ENCODE results near the gene REC114. TPM values are rescaled to one million over a fixed set of nuclear protein-coding genes. Genes with fewer than 3 reads are reported as not detected.

The REC114 gene
- polyA plus RNA-seq, 1 experiment: not detected

GRCh38 chr15:73585871-73586654, 143.1 kb downstream of the REC114 start:
- H3K27me3 ChIP-seq (ENCODE audit: control insufficient read depth, insufficient read depth, low read length): no peaks in the 10 kb centered on the region
- H3K9me3 ChIP-seq (ENCODE audit: control insufficient read depth, insufficient read depth, low read length): no peaks in the 10 kb centered on the region
- CTCF ChIA-PET: interaction anchor here (1.2 to 1.4 kb wide), 2 partner anchors 49 to 50 kb away, joined by 3 to 5 read pairs; no protein-coding TSS in a partner anchor
- no peak for TF ChIP-seq CTCF (IDR thresholded peaks at IDR 0.05; ENCODE audit: low read depth, low read length)
- POLR2A ChIA-PET: no interaction called here
- H3K27ac ChIP-seq (ENCODE audit: low read depth, low read length): no peak overlapping the region
- no peak for DNase-seq (ENCODE audit: low read depth, low spot score)
- no peak overlapping the region for H3K4me3 ChIP-seq (ENCODE audit: low read depth, low read length)

- TF ChIP-seq CTCF (IDR thresholded peaks at IDR 0.05; ENCODE audit: low read depth, low read length): no peak
- Histone ChIP-seq H3K27ac (ENCODE audit: low read depth, low read length) (no peak overlapping the region), H3K4me3 (ENCODE audit: low read depth, low read length) (no peak overlapping the region), H3K9me3 (ENCODE audit: control insufficient read depth, insufficient read depth, low read length) (no peaks in the 10 kb centered on the region), H3K27me3 (ENCODE audit: control insufficient read depth, insufficient read depth, low read length) (no peaks in the 10 kb centered on the region)
- no peak for DNase-seq (ENCODE audit: low read depth, low spot score)
- POLR2A ChIA-PET: no interaction called here
- CTCF ChIA-PET: interaction anchor here (0.6 to 2.6 kb wide), 3 partner anchors 30 to 107 kb away, joined by 5 to 13 read pairs (median 5); no protein-coding TSS in a partner anchor
Measured at GRCh38 chr15:73589766-73590165, 146.8 kb downstream of the REC114 start.

GRCh38 chr15:73590263-73590662, 147.3 kb downstream of the REC114 start:
- ChIA-PET POLR2A (interaction anchor here (0.7 kb wide), 1 partner anchor 19 kb away, joined by 3 read pairs; no protein-coding TSS in a partner anchor), CTCF (interaction anchor here (0.6 to 2.6 kb wide), 2 partner anchors 46 to 107 kb away, joined by 5 to 13 read pairs; no protein-coding TSS in a partner anchor)
- Histone ChIP-seq H3K27ac (ENCODE audit: low read depth, low read length) (no peak overlapping the region), H3K9me3 (ENCODE audit: control insufficient read depth, insufficient read depth, low read length) (no peaks in the 10 kb centered on the region), H3K4me3 (ENCODE audit: low read depth, low read length) (no peak overlapping the region), H3K27me3 (ENCODE audit: control insufficient read depth, insufficient read depth, low read length) (no peaks in the 10 kb centered on the region)
- TF ChIP-seq CTCF (IDR thresholded peaks at IDR 0.05; ENCODE audit: low read depth, low read length): no peak
- DNase-seq (ENCODE audit: low read depth, low spot score): no peak

- no peak overlapping the region for H3K27ac ChIP-seq (ENCODE audit: low read depth, low read length)
- TF ChIP-seq CTCF (IDR thresholded peaks at IDR 0.05; ENCODE audit: low read depth, low read length): no peak
- CTCF ChIA-PET: interaction anchor here (0.7 to 1.5 kb wide), 5 partner anchors 43 to 986 kb away, joined by 3 to 6 read pairs (median 5); no protein-coding TSS in a partner anchor
- H3K27me3 ChIP-seq (ENCODE audit: control insufficient read depth, insufficient read depth, low read length): no peaks in the 10 kb centered on the region
- no peak overlapping the region for H3K4me3 ChIP-seq (ENCODE audit: low read depth, low read length)
- POLR2A ChIA-PET: no interaction called here
- H3K9me3 ChIP-seq (ENCODE audit: control insufficient read depth, insufficient read depth, low read length): no peaks in the 10 kb centered on the region; the same call in 1 of the 2 replicates
- DNase-seq (ENCODE audit: low read depth, low spot score): no peak
Measured at GRCh38 chr15:73593304-73594074, 150.5 kb downstream of the REC114 start.
